ENCODE results near the gene KLK10.
A peak's percentile ranks its signal among the peaks of the same experiment; 100 is the strongest.

The KLK10 gene

GRCh38 chr19:51025809-51026553, 6.5 kb upstream of the KLK10 start:
- no peak for DNase-seq (ENCODE audit: low read depth)

GRCh38 chr19:51025401-51025800, 5.9 kb upstream of the KLK10 start:
- no peak for DNase-seq (ENCODE audit: low read depth)

DNA sequence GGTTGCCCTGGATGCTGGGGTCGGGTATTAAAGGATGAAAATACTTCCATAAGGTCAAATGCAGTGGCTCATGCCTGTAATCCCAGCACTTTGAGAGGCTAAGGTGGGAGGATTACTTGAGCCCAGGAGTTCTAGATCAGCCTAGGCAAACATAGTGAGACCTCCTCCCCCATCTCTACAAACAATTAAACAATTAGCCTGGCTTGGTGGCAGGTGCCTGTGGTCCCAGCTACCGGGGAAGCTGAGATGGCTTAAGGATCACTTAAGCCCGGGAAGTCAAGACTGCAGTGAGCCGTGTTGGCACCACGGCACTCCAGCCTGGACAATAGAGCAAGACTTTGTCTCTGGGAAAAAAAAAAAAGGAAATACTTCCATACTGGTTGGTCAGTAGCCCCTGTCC, 5.4 kb upstream of the KLK10 start:
- DNase-seq (ENCODE audit: low read depth) = no peak

DNA sequence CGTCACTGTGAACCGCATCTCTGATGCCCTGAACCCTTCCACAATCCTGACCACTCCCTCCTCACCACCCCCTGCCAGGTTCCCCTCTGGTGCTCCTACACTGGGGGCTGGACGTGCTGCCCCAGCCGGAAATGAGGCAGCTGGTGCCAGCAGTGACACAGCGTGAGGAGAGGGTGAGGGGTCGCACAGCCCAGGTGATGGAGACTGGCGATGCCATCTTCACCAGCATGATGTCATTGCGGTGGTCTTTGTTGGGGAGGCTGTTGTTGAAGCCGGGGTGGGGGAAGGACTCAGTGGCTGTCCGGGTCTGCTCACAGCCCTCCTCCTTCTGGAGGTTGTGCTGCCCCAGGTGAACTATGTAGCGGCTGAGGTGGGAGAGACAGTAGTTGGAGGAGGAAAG, 4.4 kb upstream of the KLK10 start:
- no peak for DNase-seq (ENCODE audit: low read depth)

DNA sequence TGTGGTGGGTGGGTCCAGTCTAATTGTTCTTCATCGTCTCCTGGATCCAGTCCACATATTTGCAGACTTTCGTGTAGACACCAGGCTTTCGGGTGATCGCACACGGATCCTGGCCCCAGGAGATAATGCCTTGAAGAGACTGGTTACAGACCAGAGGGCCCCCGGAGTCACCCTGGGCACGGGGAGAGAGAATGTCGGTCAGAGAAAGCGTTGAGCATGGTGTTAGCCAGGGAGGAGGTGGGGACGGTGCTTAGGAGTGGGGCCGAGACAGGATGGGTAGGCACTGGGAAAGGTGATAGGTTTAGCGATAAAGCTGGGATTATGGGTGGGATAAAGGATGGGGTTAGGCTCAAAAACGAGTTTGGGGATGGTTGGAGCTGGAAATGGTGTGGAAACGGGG, 3.0 kb upstream of the KLK10 start:
- no peak for DNase-seq (ENCODE audit: low read depth)

GRCh38 chr19:51020988-51021651, 1.6 kb upstream of the KLK10 start:
- DNase-seq (ENCODE audit: low read depth) = peak; percentile 57

DNA sequence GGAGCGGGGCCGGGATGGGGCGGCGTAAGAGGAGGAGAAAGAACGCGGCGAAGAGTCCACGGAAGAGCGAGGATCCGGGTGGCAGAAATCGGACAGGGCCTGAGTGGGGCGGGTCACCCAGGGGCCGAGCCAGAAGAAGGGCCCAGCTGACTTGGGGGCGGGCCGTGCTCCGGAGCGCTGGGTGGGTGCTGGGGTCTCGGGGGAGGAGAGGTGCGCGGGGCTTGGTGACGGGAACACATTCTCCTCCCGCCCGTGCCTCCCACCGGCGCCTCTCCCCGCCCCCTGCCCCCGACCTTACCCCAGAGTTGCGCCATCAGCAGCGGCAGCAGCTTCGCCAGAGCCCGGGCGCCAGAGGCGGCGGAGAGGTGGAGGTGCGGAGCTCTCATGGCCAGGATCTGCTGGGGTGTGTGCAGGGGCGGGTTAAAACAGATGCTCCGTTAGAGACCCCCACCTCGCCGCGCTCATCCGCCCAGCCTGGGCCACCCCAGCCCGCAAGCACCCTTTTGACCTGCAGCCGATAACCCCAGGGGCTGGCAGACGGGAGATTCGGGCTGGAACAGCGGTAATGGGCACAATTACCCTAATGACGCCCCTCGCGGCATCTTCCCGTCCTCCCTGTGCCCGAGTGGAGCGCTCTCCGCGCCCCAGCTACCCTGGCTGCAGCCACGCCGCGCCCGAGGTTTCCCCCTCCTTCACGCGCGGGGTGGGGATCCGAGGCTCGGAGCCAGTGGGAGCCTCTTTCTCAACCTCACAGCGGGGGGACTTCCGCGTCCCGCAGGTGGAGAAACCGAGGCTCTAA, 565 bp downstream of the KLK10 start:
- peak; percentile 60 for DNase-seq (ENCODE audit: low read depth)

GRCh38 chr19:51016798-51017683, 2.5 kb downstream of the KLK10 start:
- peak; percentile 28 for DNase-seq (ENCODE audit: low read depth)

GRCh38 chr19:51015691-51016267, 3.7 kb downstream of the KLK10 start:
- DNase-seq (ENCODE audit: low read depth) = no peak

DNA sequence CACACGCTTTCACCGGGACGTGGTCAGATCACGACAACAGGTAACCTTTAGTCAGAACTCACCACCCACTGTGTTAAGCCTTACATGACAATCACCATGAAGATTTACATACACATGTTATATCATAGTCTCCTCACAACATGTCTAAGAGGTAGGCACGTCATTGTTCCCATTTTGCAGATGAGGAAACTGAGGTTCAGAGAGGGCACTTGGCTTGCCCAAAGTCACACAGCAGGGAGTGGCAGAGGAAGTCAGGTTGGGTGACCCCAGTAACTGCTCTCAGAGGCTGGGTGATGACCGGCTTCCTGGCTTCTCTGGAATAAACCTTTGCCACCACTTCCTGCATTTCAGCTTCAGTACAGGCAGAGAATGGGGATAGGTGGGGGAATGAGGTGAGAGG, 5.3 kb downstream of the KLK10 start:
- no peak for DNase-seq (ENCODE audit: low read depth)

- DNase-seq (ENCODE audit: low read depth) = no peak
Observed at GRCh38 chr19:51012661-51013190, 6.8 kb downstream of the KLK10 start.

GRCh38 chr19:51010066-51010795, 9.3 kb downstream of the KLK10 start:
- DNase-seq (ENCODE audit: low read depth) = no peak

DNA sequence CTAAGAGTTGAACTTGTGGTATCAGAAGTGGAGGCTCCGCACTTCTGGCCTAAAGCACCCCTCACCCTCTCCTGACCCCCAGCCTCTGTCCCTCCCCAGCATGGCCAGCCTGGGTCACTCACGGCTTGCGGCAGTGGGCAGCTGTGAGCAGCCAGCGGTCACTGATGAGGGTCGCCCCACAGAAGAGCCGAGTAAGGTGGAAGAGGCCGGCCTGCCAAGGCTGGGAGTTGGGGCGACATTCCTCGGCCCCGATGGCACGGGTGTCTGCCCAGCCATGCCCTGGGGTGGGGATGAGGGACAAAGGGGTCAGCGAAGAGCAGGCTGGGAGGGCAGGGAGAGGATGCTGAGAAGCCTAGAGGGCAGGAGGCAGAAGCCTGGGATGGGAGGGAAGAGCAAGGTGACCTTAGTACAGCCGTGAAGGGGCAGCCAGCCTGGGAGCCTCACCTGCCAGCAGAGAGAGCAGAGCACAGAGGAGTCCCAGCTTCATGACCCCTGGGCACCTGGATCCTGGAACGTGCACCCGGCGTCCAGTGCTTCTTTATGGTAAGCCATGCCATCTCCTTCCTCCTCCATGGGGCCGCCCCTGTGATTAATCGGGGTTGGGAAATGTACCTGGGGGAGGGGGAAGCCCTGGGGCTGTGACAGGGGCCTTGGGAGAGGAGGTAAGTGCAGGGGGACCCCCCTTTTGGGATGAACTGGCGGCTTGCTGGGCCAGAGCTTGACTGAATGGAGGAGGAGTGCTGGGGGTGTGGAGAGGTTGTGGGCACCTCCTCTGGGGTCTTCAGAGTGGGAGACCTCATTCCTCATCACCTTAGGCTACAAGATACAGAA, 10.2 kb downstream of the KLK10 start:
- no peak for DNase-seq (ENCODE audit: low read depth)

DNA sequence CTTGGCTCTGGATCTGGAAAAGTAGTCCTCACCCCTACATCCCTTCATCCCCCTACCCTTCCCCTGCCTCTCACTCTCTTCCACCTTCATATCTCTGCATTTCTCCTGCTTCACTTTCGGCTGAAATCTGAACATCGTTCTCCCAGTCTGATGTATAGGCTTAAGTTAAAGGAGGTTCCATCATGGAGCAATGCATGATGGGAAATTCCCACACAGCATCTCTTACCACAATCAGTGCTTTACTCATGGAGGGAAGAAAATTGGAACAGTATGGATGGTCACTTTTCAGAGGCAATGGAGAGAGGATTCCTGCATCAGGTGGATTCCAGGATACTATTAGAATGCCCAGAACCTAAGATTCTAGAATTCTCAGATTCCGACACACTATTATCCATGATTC, 12.0 kb downstream of the KLK10 start:
- no peak for DNase-seq (ENCODE audit: low read depth)

- DNase-seq (ENCODE audit: low read depth) = no peak
Observed at GRCh38 chr19:51006406-51006805, 13.1 kb downstream of the KLK10 start.

GRCh38 chr19:51005248-51005647, 14.3 kb downstream of the KLK10 start:
- no peak for DNase-seq (ENCODE audit: low read depth)

DNA sequence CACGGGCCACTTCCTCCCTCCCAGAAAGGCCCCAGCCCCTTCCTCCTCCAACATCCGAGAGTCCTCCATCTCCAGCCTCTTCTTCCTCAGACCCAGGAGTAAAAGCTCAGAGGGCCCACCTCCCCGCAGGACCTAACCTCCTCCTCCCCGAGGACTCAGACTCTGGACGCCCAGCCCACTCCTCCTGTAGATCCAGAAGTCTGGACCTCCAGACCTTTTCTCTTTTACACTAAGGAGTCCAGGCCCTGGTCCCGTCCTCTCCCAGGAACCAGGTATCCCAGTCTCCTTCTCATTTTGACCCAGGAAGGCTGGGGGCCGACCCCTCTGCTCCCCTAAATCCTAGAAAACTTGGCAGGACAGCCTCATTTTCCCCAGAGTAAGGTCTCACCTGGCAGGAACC, 16.2 kb downstream of the KLK10 start:
- no peak for DNase-seq (ENCODE audit: low read depth)

GRCh38 chr19:51002542-51003311, 16.8 kb downstream of the KLK10 start:
- DNase-seq (ENCODE audit: low read depth) = no peak

GRCh38 chr19:51002089-51002532, 17.4 kb downstream of the KLK10 start:
- DNase-seq (ENCODE audit: low read depth) = no peak
